Karpas-422 (cell line): Measurements from ENCODE around the gene AKT3. TPM values are rescaled to one million over a fixed set of nuclear protein-coding genes. Genes with fewer than 3 reads are reported as not detected.

Experiments
- DNase-seq: peaks from one replicate; pipeline ENCODE4 v3.0.0-alpha.2; 2015
- H2AFZ ChIP-seq: fragments of 200-600 bp; sonication (generic); 2 replicates; pipeline ENCODE4 v1.6.1; 2014; ENCODE audit warnings: antibody characterized with exemption, low read length, mixed read lengths
- H3K27ac ChIP-seq: fragments of 200-600 bp; sonication (generic); 2 replicates; pipeline ENCODE4 v1.5.1; 2014; ENCODE audit warnings: mild to moderate bottlenecking, low read length, moderate library complexity
- H3K27me3 ChIP-seq: fragments of 200-600 bp; sonication (generic); 2 replicates; pipeline ENCODE4 v1.6.1; 2014; ENCODE audit warnings: low read length, mixed read lengths
- H3K36me3 ChIP-seq: fragments of 200-600 bp; sonication (generic); 2 replicates; pipeline ENCODE4 v1.6.1; 2014; ENCODE audit warnings: low read length, mixed read lengths; ENCODE audit not compliant: insufficient read depth
- H3K4me1 ChIP-seq: fragments of 200-600 bp; sonication (generic); 2 replicates; pipeline ENCODE4 v1.6.1; 2014; ENCODE audit warnings: mild to moderate bottlenecking, low read length, mixed read lengths
- H3K4me2 ChIP-seq: fragments of 200-600 bp; sonication (generic); 2 replicates; pipeline ENCODE4 v1.6.1; 2014; ENCODE audit warnings: low read length, low read depth, mild to moderate bottlenecking; ENCODE audit not compliant: poor library complexity, severe bottlenecking
- H3K4me3 ChIP-seq: fragments of 200-600 bp; sonication (generic); 2 replicates; pipeline ENCODE4 v1.5.1; 2014; ENCODE audit warnings: mild to moderate bottlenecking, antibody characterized with exemption, low read length, mixed read lengths
- H3K79me2 ChIP-seq: fragments of 200-600 bp; sonication (generic); 2 replicates; pipeline ENCODE4 v1.6.1; 2014; ENCODE audit warnings: mild to moderate bottlenecking, low read length, mixed read lengths
- H3K9ac ChIP-seq: fragments of 200-600 bp; sonication (generic); 2 replicates; pipeline ENCODE4 v1.6.0; 2014; ENCODE audit warnings: low read length
- H3K9me2 ChIP-seq: fragments of 200-600 bp; sonication (generic), shearing (Covaris generic); replicated peaks from 2 replicates; pipeline ENCODE4 v1.6.0; 2014; ENCODE audit warnings: mild to moderate bottlenecking, low read length, moderate library complexity; ENCODE audit not compliant: insufficient read depth
- H3K9me3 ChIP-seq: fragments of 300-700, 200-600 bp; sonication (generic); 2 replicates; pipeline ENCODE4 v1.6.1; 2014; ENCODE audit warnings: low read length, mixed read lengths
- H4K20me1 ChIP-seq: fragments of 200-600 bp; sonication (generic); 2 replicates; pipeline ENCODE4 v1.6.1; 2014; ENCODE audit warnings: mild to moderate bottlenecking, antibody characterized with exemption, low read length, low read depth; ENCODE audit not compliant: insufficient read depth
- total RNA-seq: library from RNA; depleted of rRNA; stranded (reverse); fragments of >200 nt; shearing (Covaris generic); gene quantifications from 2 replicates; pipeline ENCODE4 v1.2.3, GENCODE V29; 2014; ENCODE audit warnings: low replicate concordance; rRNA removed

AKT3 gene
- total RNA-seq, result 0.11 TPM in 1 of 2 replicates, not detected in the other

DNA sequence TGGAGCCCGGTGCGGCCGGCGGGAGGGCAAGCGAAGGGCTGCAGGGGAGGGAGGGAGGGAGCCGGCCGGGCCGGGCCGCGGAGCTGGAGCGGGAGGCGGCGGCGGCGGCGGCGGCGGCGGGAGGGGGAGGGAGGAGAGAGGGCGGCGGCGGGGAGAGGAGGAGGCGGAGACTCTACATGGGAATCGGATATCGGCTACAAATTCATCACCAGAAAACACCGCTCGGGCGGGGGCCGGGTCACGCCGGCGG lies at the start of gene AKT3:
Gene AKT3, minus strand, starts transcription at position 42 of the 250 bp plus-strand sequence. CDS start 7,073 bp downstream, outside the sequence.
- peak; percentile 63 for DNase-seq
- no peaks in the 10 kb centered on the region for H3K9me2 ChIP-seq
- H3K36me3 ChIP-seq, result no peaks in the 10 kb centered on the region
- no peaks in the 10 kb centered on the region for H3K27me3 ChIP-seq
- no peaks in the 10 kb centered on the region for H4K20me1 ChIP-seq
- H3K4me2 ChIP-seq, result peak within 1 kb of the TSS; percentile 82
- H3K9me3 ChIP-seq, result no peaks in the 10 kb centered on the region
- H3K9ac ChIP-seq, result peak within 1 kb of the TSS; percentile 64
- peak within 1 kb of the TSS; percentile 64 for H3K4me3 ChIP-seq
- peak within 1 kb of the TSS; percentile 72 for H2AFZ ChIP-seq
- peaks cover 10% of the 10 kb centered on the region for H3K4me1 ChIP-seq
- no peak within 1 kb of the TSS for H3K27ac ChIP-seq
- H3K79me2 ChIP-seq, result no peaks in the 10 kb centered on the region

- H4K20me1 ChIP-seq, result no peaks in the 10 kb centered on the region
- no peak overlapping the region for H2AFZ ChIP-seq
- no peak overlapping the region for H3K9ac ChIP-seq
- H3K79me2 ChIP-seq, result no peaks in the 10 kb centered on the region
- H3K27ac ChIP-seq, result no peak overlapping the region
- no peak overlapping the region for H3K4me3 ChIP-seq
- no peaks in the 10 kb centered on the region for H3K4me1 ChIP-seq
- H3K4me2 ChIP-seq, result no peak overlapping the region
- no peaks in the 10 kb centered on the region for H3K27me3 ChIP-seq
- no peak for DNase-seq
- no peaks in the 10 kb centered on the region for H3K9me2 ChIP-seq
- H3K9me3 ChIP-seq, result no peaks in the 10 kb centered on the region
- H3K36me3 ChIP-seq, result no peaks in the 10 kb centered on the region
Measured at GRCh38 chr1:243898278-243898677, 48.2 kb upstream of the AKT3 start.

GRCh38 chr1:243896313-243896712 lies 46.3 kb upstream of the AKT3 start:
- Histone ChIP-seq H3K9me2 (no peaks in the 10 kb centered on the region), H2AFZ (no peak overlapping the region), H3K27me3 (no peaks in the 10 kb centered on the region), H3K4me3 (no peak overlapping the region), H3K79me2 (no peaks in the 10 kb centered on the region), H3K36me3 (no peaks in the 10 kb centered on the region), H4K20me1 (no peaks in the 10 kb centered on the region), H3K27ac (no peak overlapping the region), H3K4me2 (no peak overlapping the region), H3K4me1 (no peaks in the 10 kb centered on the region), H3K9ac (no peak overlapping the region), H3K9me3 (no peaks in the 10 kb centered on the region)
- no peak for DNase-seq

DNA sequence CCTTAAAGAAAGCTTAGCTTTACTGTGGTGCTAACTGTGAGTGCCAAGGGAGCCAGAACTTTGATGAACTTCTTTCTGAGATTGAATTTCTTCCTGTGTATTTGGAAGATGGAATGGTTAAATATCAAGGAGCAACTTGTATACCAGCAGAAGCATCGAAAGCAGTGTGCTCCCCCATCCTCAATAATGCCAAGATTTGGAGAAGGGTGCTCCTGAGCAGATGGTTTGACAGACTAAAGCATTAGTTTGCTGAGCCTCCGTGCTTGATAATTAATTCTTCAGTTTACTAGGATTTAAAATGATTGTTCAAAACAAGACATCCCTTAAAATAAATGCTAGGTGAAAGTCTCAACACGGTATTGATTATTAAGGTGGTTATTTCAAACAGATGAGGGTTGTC lies 42.4 kb upstream of the AKT3 start:
- Histone ChIP-seq H4K20me1 (no peaks in the 10 kb centered on the region), H3K4me1 (no peaks in the 10 kb centered on the region), H3K9me2 (no peaks in the 10 kb centered on the region), H3K27me3 (no peaks in the 10 kb centered on the region), H3K9me3 (no peaks in the 10 kb centered on the region), H3K36me3 (no peaks in the 10 kb centered on the region), H3K27ac (no peak overlapping the region), H3K4me3 (no peak overlapping the region), H3K4me2 (no peak overlapping the region), H2AFZ (no peak overlapping the region), H3K79me2 (no peaks in the 10 kb centered on the region), H3K9ac (no peak overlapping the region)
- DNase-seq, result no peak

- no peaks in the 10 kb centered on the region for H3K79me2 ChIP-seq
- H3K27me3 ChIP-seq, result no peaks in the 10 kb centered on the region
- no peaks in the 10 kb centered on the region for H3K36me3 ChIP-seq
- H3K9ac ChIP-seq, result no peak overlapping the region
- no peak overlapping the region for H3K4me3 ChIP-seq
- no peaks in the 10 kb centered on the region for H4K20me1 ChIP-seq
- H3K27ac ChIP-seq, result no peak overlapping the region
- H3K9me2 ChIP-seq, result no peaks in the 10 kb centered on the region
- no peaks in the 10 kb centered on the region for H3K9me3 ChIP-seq
- DNase-seq, result no peak
- no peak overlapping the region for H3K4me2 ChIP-seq
- H3K4me1 ChIP-seq, result no peaks in the 10 kb centered on the region
- H2AFZ ChIP-seq, result no peak overlapping the region
Measured at GRCh38 chr1:243890576-243890975, 40.5 kb upstream of the AKT3 start.

DNA sequence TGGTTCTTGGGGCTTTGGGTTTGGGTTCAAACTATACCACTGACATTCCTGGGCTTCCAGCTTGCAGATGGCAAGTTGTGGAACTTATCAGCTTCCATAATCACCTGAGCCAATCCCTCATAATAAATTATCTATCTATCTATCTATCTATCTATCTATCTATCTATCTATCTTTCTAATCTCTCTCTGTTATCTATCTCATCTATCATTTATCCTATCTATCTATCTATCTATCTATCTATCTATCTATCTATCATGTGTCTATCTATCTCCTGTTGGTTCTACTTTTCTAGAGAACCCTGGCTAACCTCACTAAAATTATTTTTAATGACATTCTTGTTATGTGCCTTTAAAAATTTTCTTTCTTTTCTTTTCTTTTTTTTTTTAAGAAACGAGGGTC lies 35.8 kb upstream of the AKT3 start:
- no peak overlapping the region for H2AFZ ChIP-seq
- H3K27me3 ChIP-seq, result no peaks in the 10 kb centered on the region
- H3K4me1 ChIP-seq, result no peaks in the 10 kb centered on the region
- H3K9me2 ChIP-seq, result no peaks in the 10 kb centered on the region
- H3K9me3 ChIP-seq, result no peaks in the 10 kb centered on the region
- H3K36me3 ChIP-seq, result no peaks in the 10 kb centered on the region
- H3K4me2 ChIP-seq, result no peak overlapping the region
- no peak for DNase-seq
- no peaks in the 10 kb centered on the region for H4K20me1 ChIP-seq
- no peak overlapping the region for H3K27ac ChIP-seq
- H3K79me2 ChIP-seq, result no peaks in the 10 kb centered on the region
- no peak overlapping the region for H3K9ac ChIP-seq
- no peak overlapping the region for H3K4me3 ChIP-seq

DNA sequence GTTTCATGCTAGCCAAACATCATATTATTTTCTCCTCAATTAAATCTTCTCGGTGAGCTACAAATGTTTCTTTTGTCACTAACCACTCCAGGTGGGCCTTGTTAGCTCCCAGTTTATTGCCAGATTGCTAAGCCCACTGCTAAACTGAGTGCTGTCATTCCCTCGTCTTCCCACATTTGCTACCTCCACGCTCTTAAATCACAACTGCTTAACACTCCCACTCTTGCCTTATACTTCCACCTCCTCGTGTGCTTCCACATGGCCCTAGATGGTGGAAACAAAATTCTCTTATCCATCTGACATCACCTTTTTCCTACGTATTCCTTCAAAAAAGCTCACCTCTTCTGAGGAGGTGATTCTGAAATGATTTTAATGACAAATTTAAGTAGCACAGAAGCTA lies 34.6 kb upstream of the AKT3 start:
- no peak overlapping the region for H3K4me2 ChIP-seq
- H3K79me2 ChIP-seq, result no peaks in the 10 kb centered on the region
- H3K9me3 ChIP-seq, result no peaks in the 10 kb centered on the region
- H3K9me2 ChIP-seq, result no peaks in the 10 kb centered on the region
- H2AFZ ChIP-seq, result no peak overlapping the region
- H4K20me1 ChIP-seq, result no peaks in the 10 kb centered on the region
- H3K4me1 ChIP-seq, result no peaks in the 10 kb centered on the region
- no peaks in the 10 kb centered on the region for H3K36me3 ChIP-seq
- H3K4me3 ChIP-seq, result no peak overlapping the region
- no peaks in the 10 kb centered on the region for H3K27me3 ChIP-seq
- no peak overlapping the region for H3K27ac ChIP-seq
- no peak for DNase-seq
- H3K9ac ChIP-seq, result no peak overlapping the region

- no peaks in the 10 kb centered on the region for H3K9me3 ChIP-seq
- no peak for DNase-seq
- no peaks in the 10 kb centered on the region for H3K4me1 ChIP-seq
- H3K9me2 ChIP-seq, result no peaks in the 10 kb centered on the region
- H3K27me3 ChIP-seq, result no peaks in the 10 kb centered on the region
- H2AFZ ChIP-seq, result no peak overlapping the region
- H3K27ac ChIP-seq, result no peak overlapping the region
- no peak overlapping the region for H3K4me3 ChIP-seq
- no peak overlapping the region for H3K9ac ChIP-seq
- no peaks in the 10 kb centered on the region for H3K36me3 ChIP-seq
- no peaks in the 10 kb centered on the region for H3K79me2 ChIP-seq
- no peak overlapping the region for H3K4me2 ChIP-seq
- no peaks in the 10 kb centered on the region for H4K20me1 ChIP-seq
Measured at GRCh38 chr1:243883551-243883950, 33.5 kb upstream of the AKT3 start.

DNA sequence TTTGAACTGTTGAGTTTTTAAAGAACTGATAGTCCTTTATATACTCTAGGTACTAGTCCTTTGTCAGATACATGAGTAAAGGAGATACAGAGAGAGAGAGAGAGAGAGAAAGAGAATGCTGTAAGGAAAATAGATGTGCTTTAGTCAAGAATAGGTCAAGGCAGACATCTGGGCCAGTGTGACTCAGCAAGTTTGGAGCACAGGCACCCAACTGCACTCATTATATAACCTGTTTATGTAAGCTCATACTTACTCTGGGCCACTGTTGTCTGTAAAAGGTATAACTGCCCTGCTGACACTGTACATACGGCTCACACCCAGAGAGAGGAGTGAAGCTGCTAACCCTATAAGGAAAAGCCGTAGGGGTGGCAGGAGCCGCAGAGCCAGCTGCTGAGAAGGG lies 32.2 kb upstream of the AKT3 start:
- no peak overlapping the region for H3K4me2 ChIP-seq
- H3K4me3 ChIP-seq, result no peak overlapping the region
- no peaks in the 10 kb centered on the region for H3K27me3 ChIP-seq
- H3K27ac ChIP-seq, result no peak overlapping the region
- DNase-seq, result no peak
- H3K79me2 ChIP-seq, result no peaks in the 10 kb centered on the region
- H2AFZ ChIP-seq, result no peak overlapping the region
- no peaks in the 10 kb centered on the region for H3K36me3 ChIP-seq
- H3K9me2 ChIP-seq, result no peaks in the 10 kb centered on the region
- no peaks in the 10 kb centered on the region for H3K4me1 ChIP-seq
- H3K9me3 ChIP-seq, result no peaks in the 10 kb centered on the region
- H4K20me1 ChIP-seq, result no peaks in the 10 kb centered on the region
- no peak overlapping the region for H3K9ac ChIP-seq
